SK-N-MC (cell line): Measurements from ENCODE around the gene FABP6.

Experiments
- EZH2 ChIP-seq: fragments of 200-600 bp; sonication (generic); IDR thresholded peaks from one replicate; pipeline ENCODE4 v1.6.1; 2017; ENCODE audit warnings: antibody characterized with exemption
- POLR2AphosphoS5 ChIP-seq: IDR thresholded peaks from 2 replicates; pipeline ENCODE4 v1.6.1; 2012; ENCODE audit warnings: mild to moderate bottlenecking, low read depth, low read length, borderline replicate concordance

GRCh38 chr5:160262151-160263074 lies 33.1 kb downstream of the FABP6 start:
- TF ChIP-seq EZH2 = no peak
- TF ChIP-seq POLR2AphosphoS5 = no peak
